Activated B cell treated with CpG ODN at 0.5 μM for 24 hours (primary cell): ENCODE results near the gene GPR55. TPM values are rescaled to one million over a fixed set of nuclear protein-coding genes. Genes with fewer than 3 reads are reported as not detected.

Experiments
- ATAC-seq: fragments of 200-7000 bp; cut with Tn5 transposase; one replicate; pipeline ENCODE4 v1.10.0; 2021; ENCODE audit warnings: low read depth, mild to moderate bottlenecking, moderate library complexity
- CTCF ChIA-PET: fragments of 350-600 bp; sonication (Branson Sonifier 250); formaldehyde crosslinking; loops from one replicate; lab custom pipeline; 2021; ENCODE audit warnings: antibody characterized with exemption; lab: Charles Lee
- POLR2A ChIA-PET: fragments of 350-600 bp; sonication (Branson Sonifier 250); formaldehyde crosslinking; loops from one replicate; lab custom pipeline; 2021; ENCODE audit warnings: antibody characterized with exemption; lab: Charles Lee
- DNase-seq: peaks from one replicate; pipeline ENCODE4 v3.0.0; 2022
- H3K27ac Mint-ChIP-seq: one replicate; pipeline ENCODE4 v1.8.0; 2020; ENCODE audit warnings: mixed read lengths
- H3K27me3 Mint-ChIP-seq: one replicate; pipeline ENCODE4 v1.8.0; 2021; ENCODE audit warnings: mixed read lengths
- H3K36me3 Mint-ChIP-seq: one replicate; pipeline ENCODE4 v1.8.0; 2021; ENCODE audit warnings: low read depth, mixed read lengths
- H3K4me1 Mint-ChIP-seq: one replicate; pipeline ENCODE4 v1.8.0; 2021; ENCODE audit warnings: mixed read lengths
- H3K4me3 Mint-ChIP-seq: one replicate; pipeline ENCODE4 v1.8.0; 2020; ENCODE audit warnings: mild to moderate bottlenecking, mixed read lengths
- H3K9me3 Mint-ChIP-seq: one replicate; pipeline ENCODE4 v1.8.0; 2020; ENCODE audit warnings: mixed read lengths
- intact Hi-C: fragments of 100-400 bp; cut with micrococcal nuclease; formaldehyde crosslinking; loops from one replicate; pipeline ENCODE4 v1.15.1; 2024
- total RNA-seq: library from RNA; stranded (reverse); gene quantifications from 2 replicates; pipeline ENCODE4 v1.2.3, GENCODE V29; 2022
- TF ChIP-seq, protein P1 (sequence below): fragments of 200-600 bp; IDR thresholded peaks from one replicate; pipeline ENCODE4 v1.8.0; 2022; ENCODE audit warnings: antibody characterized with exemption, mild to moderate bottlenecking

GPR55 gene
- total RNA-seq, 1 donor from 2014 or later: 6.3 TPM

DNA sequence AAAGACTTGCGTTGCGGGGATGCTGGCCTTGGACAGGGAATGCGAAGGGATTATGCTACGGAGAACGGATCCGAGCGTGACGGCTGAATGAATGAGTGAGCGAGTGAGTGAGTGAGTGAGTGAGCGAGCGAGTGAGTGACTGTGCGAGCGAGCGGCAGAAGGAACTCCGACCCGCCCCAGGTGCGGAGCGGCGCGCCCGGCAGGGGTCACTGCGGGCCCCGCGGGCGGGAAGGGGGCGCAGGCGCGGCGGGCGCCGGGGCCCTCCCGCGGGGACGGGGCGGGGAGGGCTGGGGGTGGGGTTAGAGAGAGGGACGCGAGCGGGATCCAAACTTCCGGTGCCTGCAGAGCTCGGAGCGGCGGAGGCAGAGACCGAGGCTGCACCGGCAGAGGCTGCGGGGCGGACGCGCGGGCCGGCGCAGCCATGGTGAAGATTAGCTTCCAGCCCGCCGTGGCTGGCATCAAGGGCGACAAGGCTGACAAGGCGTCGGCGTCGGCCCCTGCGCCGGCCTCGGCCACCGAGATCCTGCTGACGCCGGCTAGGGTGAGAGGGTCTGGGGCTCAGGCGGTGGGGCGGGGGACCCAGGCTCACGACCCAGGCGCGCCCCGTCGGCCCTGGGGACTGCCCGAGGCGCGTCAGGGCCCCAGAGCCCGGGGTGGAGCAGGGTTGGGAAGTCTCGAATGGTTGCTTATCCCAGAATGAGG lies 60.3 kb downstream of the GPR55 start, which contains the start of gene ITM2C:
ITM2C (plus strand) TSS at position 338 of the 702 bp plus-strand sequence; CDS start at position 422, 84 bp downstream.
- POLR2A ChIA-PET: interaction anchor here (0.5 to 1.5 kb wide), 6 partner anchors 9 to 527 kb away, joined by 3 to 16 read pairs (median 4); no protein-coding TSS in a partner anchor

DNA sequence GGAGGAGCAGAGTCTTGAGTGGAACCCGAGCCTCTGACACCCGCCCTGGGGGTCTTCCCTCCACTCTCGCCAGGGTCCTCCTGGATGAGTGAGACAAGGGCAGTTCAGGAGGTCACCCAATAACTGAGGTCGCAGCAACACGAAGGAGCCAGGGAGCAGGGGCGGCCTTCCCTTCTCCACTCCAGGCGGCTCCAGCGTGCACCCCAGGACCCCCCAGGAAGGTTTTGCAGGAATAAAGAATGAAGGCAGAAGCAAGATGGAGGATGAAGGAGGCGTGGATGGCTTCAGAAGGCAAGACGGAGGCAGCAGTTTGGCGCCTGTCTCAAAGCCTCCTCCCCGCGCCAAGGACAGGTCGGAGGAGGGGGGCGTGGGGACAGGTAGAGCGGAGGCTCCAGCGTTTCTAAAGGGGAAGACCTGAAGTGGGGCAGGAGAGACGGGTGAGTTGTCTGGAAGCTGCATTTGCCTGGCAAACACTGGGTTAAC lies 60.9 kb downstream of the GPR55 start:
- H3K4me3 Mint-ChIP-seq: peak overlapping the region; percentile 89
- ATAC-seq (no peak), DNase-seq (no peak)
- ChIA-PET POLR2A (interaction anchor here (0.5 to 1.5 kb wide), 6 partner anchors 9 to 527 kb away, joined by 3 to 16 read pairs (median 4); no protein-coding TSS in a partner anchor), CTCF (interaction anchor here (1.1 to 1.4 kb wide), 5 partner anchors 9 to 123 kb away, joined by 3 to 8 read pairs (median 4); no protein-coding TSS in a partner anchor)
- H3K9me3 Mint-ChIP-seq: no peaks in the 10 kb centered on the region
- TF ChIP-seq, protein P1, sequence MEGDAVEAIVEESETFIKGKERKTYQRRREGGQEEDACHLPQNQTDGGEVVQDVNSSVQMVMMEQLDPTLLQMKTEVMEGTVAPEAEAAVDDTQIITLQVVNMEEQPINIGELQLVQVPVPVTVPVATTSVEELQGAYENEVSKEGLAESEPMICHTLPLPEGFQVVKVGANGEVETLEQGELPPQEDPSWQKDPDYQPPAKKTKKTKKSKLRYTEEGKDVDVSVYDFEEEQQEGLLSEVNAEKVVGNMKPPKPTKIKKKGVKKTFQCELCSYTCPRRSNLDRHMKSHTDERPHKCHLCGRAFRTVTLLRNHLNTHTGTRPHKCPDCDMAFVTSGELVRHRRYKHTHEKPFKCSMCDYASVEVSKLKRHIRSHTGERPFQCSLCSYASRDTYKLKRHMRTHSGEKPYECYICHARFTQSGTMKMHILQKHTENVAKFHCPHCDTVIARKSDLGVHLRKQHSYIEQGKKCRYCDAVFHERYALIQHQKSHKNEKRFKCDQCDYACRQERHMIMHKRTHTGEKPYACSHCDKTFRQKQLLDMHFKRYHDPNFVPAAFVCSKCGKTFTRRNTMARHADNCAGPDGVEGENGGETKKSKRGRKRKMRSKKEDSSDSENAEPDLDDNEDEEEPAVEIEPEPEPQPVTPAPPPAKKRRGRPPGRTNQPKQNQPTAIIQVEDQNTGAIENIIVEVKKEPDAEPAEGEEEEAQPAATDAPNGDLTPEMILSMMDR: no peak
- H3K27ac Mint-ChIP-seq: peak overlapping the region; percentile 68
- peaks cover 57% of the 10 kb centered on the region for H3K4me1 Mint-ChIP-seq
- peaks cover 2% of the 10 kb centered on the region for H3K36me3 Mint-ChIP-seq
- peaks cover 2% of the 10 kb centered on the region for H3K27me3 Mint-ChIP-seq
- intact Hi-C loops: loop anchor here (1.0 to 2.0 kb wide), 4 partner anchors 9 to 49 kb away; no protein-coding TSS in a partner anchor

More for the DNA sequence above, 60.3 kb downstream of the GPR55 start, which contains the start of gene ITM2C:
- peaks cover 2% of the 10 kb centered on the region for H3K36me3 Mint-ChIP-seq
- ATAC-seq: peak; percentile 83
- H3K27me3 Mint-ChIP-seq: peaks cover 2% of the 10 kb centered on the region
- TF ChIP-seq, protein P1: no peak
- DNase-seq: peak; percentile 73
- intact Hi-C loops: loop anchor here (1.0 to 2.0 kb wide), 4 partner anchors 9 to 49 kb away; no protein-coding TSS in a partner anchor
- peak within 1 kb of the TSS; percentile 70 for H3K27ac Mint-ChIP-seq
- peak within 1 kb of the TSS; percentile 89 for H3K4me3 Mint-ChIP-seq
- peaks cover 57% of the 10 kb centered on the region for H3K4me1 Mint-ChIP-seq
- no peaks in the 10 kb centered on the region for H3K9me3 Mint-ChIP-seq
- CTCF ChIA-PET: interaction anchor here (0.6 to 1.4 kb wide), 9 partner anchors 9 to 123 kb away, joined by 3 to 8 read pairs (median 4); no protein-coding TSS in a partner anchor

DNA sequence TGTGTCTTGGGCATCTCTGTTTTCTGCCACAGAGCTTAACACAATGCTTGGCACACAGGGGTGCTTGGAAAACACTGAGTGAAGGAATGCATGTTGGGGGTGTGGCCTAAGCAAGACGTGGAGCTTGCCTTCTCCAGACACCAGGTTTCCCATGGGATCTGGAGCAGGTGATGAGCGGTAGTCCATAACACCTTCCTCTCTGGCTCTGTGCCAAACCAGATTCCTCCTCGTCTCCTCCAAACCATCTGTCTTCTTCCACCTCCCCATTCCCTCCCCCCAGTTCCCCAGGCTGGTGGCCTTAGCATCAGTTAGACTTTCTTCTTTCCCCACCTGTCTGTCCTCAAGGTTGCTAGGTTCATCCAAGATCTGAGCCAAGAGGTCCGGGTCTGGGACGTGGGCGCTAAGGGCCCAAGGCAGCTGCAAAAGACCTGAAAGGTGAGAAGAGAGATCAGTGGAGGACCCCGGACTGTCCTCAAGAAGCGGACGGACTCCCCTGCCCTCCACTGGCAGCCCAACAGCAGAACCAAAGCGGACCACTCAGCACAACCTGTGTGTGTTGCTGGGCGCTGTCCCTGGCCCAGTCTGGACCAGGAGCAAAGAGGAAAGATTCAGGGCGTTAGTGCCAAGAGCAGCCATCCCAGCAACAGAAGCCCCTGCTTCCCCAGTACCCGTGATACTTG lies 61.5 kb downstream of the GPR55 start:
- Mint-ChIP-seq H3K27ac (peak overlapping the region; percentile 46), H3K4me1 (peaks cover 53% of the 10 kb centered on the region), H3K27me3 (peaks cover 2% of the 10 kb centered on the region), H3K9me3 (no peaks in the 10 kb centered on the region), H3K4me3 (peak overlapping the region; percentile 89), H3K36me3 (no peaks in the 10 kb centered on the region)
- no peak for DNase-seq
- ATAC-seq: no peak
- intact Hi-C loops: loop anchor here (1.0 to 2.0 kb wide), 4 partner anchors 10 to 50 kb away; no protein-coding TSS in a partner anchor
- POLR2A ChIA-PET: interaction anchor here (1.4 to 1.5 kb wide), 2 partner anchors 10 to 32 kb away, joined by 4 to 16 read pairs; no protein-coding TSS in a partner anchor
- TF ChIP-seq, protein P1: no peak
- CTCF ChIA-PET: interaction anchor here (0.7 to 0.9 kb wide), 3 partner anchors 13 to 39 kb away, joined by 3 read pairs; no protein-coding TSS in a partner anchor

DNA sequence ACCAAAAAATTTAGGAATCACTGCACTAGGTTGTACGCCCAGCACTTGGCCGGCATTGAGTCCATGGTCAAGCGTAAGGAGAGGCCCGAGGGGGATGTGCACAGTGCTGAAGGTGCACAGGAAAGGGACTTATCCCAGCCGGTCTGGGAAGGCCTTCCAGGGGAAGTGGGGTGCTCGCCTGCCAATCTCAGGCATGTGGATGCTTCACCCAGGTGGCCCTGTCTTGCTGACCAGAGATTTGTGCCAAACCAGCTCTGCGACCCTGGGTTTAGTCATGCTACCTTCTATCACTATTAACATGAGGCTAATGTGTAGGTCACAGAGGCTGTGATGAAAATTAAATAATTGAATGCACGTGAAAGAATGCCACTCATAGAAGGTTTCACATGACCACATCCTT lies 62.0 kb downstream of the GPR55 start:
- Mint-ChIP-seq H3K4me3 (no peak overlapping the region), H3K4me1 (peaks cover 49% of the 10 kb centered on the region), H3K9me3 (no peaks in the 10 kb centered on the region), H3K27me3 (peaks cover 2% of the 10 kb centered on the region), H3K36me3 (no peaks in the 10 kb centered on the region), H3K27ac (no peak overlapping the region)
- POLR2A ChIA-PET: interaction anchor here (0.6 kb wide), 1 partner anchor 1074 kb away, joined by 3 read pairs; no protein-coding TSS in a partner anchor
- CTCF ChIA-PET: interaction anchor here (0.7 to 0.9 kb wide), 3 partner anchors 12 to 39 kb away, joined by 3 read pairs; no protein-coding TSS in a partner anchor
- ATAC-seq: no peak
- intact Hi-C loops: no loop called here
- TF ChIP-seq, protein P1: no peak
- no peak for DNase-seq
